ENCODE measurements around the gene PPIL3. TPM values are rescaled to one million over a fixed set of nuclear protein-coding genes. Genes with fewer than 3 reads are reported as not detected.

The PPIL3 gene
- polyA plus RNA-seq, 1 donor from 2014 or later = 109 TPM

DNA sequence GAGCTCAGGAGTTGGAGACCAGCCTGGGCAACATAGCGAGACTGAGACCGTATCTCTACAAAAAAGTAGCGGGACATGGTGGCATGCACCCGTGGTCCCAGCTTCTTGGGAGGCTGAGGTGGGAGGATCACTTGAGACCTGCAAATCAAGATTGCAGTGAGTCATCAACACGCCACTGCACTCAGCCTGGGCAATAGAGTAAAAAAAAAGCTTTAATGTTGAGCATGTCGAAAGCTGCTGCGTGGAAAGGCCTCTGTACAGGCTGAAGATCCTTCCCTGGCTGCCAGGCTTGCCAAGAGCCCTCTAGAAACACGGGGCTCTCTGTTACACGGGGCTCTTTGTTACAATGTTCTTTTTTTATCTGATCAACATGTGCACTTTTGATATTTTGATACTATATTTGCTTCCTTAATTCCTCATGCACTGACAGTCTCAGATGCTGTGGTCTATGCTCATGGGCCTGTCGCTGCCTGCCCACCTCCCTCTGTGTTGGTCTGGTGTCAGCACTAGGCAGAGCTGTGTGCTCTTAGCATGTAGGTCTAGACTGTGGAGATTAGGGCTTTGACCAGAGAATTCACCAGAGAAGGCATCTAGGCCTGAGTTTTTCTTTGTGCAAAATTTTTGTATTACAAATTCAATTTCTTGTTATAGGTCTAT, 43.1 kb downstream of the PPIL3 start:
- H3K36me3 ChIP-seq (ENCODE audit: insufficient read depth, low read length) = no peaks in the 10 kb centered on the region
- H3K9ac ChIP-seq (ENCODE audit: low read length) = no peak overlapping the region
- no peaks in the 10 kb centered on the region for H3K27me3 ChIP-seq (ENCODE audit: insufficient read depth, low read depth, low read length)
- H2AFZ ChIP-seq (ENCODE audit: low read depth, low read length) = no peak overlapping the region
- H4K20me1 ChIP-seq (ENCODE audit: insufficient read depth) = no peaks in the 10 kb centered on the region
- H3K79me2 ChIP-seq (replicated peaks; ENCODE audit: insufficient read depth, low read length) = no peaks in the 10 kb centered on the region
- no peak overlapping the region for H3K27ac ChIP-seq (ENCODE audit: low read length)
- no peak overlapping the region for H3K4me2 ChIP-seq (ENCODE audit: low read length)
- no peaks in the 10 kb centered on the region for H3K9me3 ChIP-seq (ENCODE audit: low read length)
- H3K4me3 ChIP-seq (ENCODE audit: low read length) = no peak overlapping the region
- no peak for TF ChIP-seq MXI1 (conservative IDR thresholded peaks at IDR 0.05; ENCODE audit: poor library complexity, severe bottlenecking)
- TF ChIP-seq REST (IDR thresholded peaks at IDR 0.05; ENCODE audit: borderline replicate concordance) = no peak
- no peak for TF ChIP-seq EZH2 (IDR thresholded peaks at IDR 0.05; ENCODE audit: borderline replicate concordance, insufficient read depth, low read length, poor library complexity, severe bottlenecking)
- no peak for TF ChIP-seq TAF1 (IDR thresholded peaks at IDR 0.05; ENCODE audit: low read depth)
- no peaks in the 10 kb centered on the region for H3K9me2 ChIP-seq (ENCODE audit: insufficient read depth, low read length)
- H3F3A ChIP-seq (ENCODE audit: insufficient read depth, low read length, poor library complexity, severe bottlenecking) = no peaks in the 10 kb centered on the region

- H3K9me3 ChIP-seq (ENCODE audit: low read length) = no peaks in the 10 kb centered on the region
- H4K20me1 ChIP-seq (ENCODE audit: insufficient read depth) = no peaks in the 10 kb centered on the region
- no peak overlapping the region for H3K9ac ChIP-seq (ENCODE audit: low read length)
- no peaks in the 10 kb centered on the region for H3K27me3 ChIP-seq (ENCODE audit: insufficient read depth, low read depth, low read length)
- no peaks in the 10 kb centered on the region for H3F3A ChIP-seq (ENCODE audit: insufficient read depth, low read length, poor library complexity, severe bottlenecking)
- no peak for TF ChIP-seq EP300 (conservative IDR thresholded peaks at IDR 0.05; ENCODE audit: poor library complexity, severe bottlenecking)
- no peak for TF ChIP-seq REST (IDR thresholded peaks at IDR 0.05; ENCODE audit: borderline replicate concordance)
- TF ChIP-seq POLR2AphosphoS5 (IDR thresholded peaks at IDR 0.05) = no peak
- TF ChIP-seq RAD21 (conservative IDR thresholded peaks at IDR 0.05) = no peak
- TF ChIP-seq TAF1 (IDR thresholded peaks at IDR 0.05; ENCODE audit: low read depth) = no peak
- no peak for TF ChIP-seq EZH2 (IDR thresholded peaks at IDR 0.05; ENCODE audit: borderline replicate concordance, insufficient read depth, low read length, poor library complexity, severe bottlenecking)
- TF ChIP-seq, protein P1, sequence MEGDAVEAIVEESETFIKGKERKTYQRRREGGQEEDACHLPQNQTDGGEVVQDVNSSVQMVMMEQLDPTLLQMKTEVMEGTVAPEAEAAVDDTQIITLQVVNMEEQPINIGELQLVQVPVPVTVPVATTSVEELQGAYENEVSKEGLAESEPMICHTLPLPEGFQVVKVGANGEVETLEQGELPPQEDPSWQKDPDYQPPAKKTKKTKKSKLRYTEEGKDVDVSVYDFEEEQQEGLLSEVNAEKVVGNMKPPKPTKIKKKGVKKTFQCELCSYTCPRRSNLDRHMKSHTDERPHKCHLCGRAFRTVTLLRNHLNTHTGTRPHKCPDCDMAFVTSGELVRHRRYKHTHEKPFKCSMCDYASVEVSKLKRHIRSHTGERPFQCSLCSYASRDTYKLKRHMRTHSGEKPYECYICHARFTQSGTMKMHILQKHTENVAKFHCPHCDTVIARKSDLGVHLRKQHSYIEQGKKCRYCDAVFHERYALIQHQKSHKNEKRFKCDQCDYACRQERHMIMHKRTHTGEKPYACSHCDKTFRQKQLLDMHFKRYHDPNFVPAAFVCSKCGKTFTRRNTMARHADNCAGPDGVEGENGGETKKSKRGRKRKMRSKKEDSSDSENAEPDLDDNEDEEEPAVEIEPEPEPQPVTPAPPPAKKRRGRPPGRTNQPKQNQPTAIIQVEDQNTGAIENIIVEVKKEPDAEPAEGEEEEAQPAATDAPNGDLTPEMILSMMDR (IDR thresholded peaks at IDR 0.05; ENCODE audit: poor library complexity, severe bottlenecking) = no peak
- no peak for TF ChIP-seq SMC3 (conservative IDR thresholded peaks at IDR 0.05; ENCODE audit: poor library complexity)
- TF ChIP-seq MXI1 (conservative IDR thresholded peaks at IDR 0.05; ENCODE audit: poor library complexity, severe bottlenecking) = no peak
- H3K9me2 ChIP-seq (ENCODE audit: insufficient read depth, low read length) = no peaks in the 10 kb centered on the region
- H3K4me2 ChIP-seq (ENCODE audit: low read length) = no peak overlapping the region
- H3K4me3 ChIP-seq (ENCODE audit: low read length) = no peak overlapping the region
- no peak overlapping the region for H2AFZ ChIP-seq (ENCODE audit: low read depth, low read length)
- no peak overlapping the region for H3K27ac ChIP-seq (ENCODE audit: low read length)
- no peaks in the 10 kb centered on the region for H3K79me2 ChIP-seq (replicated peaks; ENCODE audit: insufficient read depth, low read length)
- no peaks in the 10 kb centered on the region for H3K36me3 ChIP-seq (ENCODE audit: insufficient read depth, low read length)
Observed at GRCh38 chr2:200845194-200845593, 43.7 kb downstream of the PPIL3 start.
